Measurements from ENCODE around the gene FIBP.

The FIBP gene

GRCh38 chr11:65915821-65916251 lies 27.6 kb upstream of the FIBP start:
- Histone ChIP-seq H4K20me1 (peaks cover 37% of the 10 kb centered on the region; the same call in 1 of the 2 replicates), H3K4me3 (peak overlapping the region; percentile 35; the same call in 1 of the 2 replicates), H3K9ac (peak overlapping the region; percentile 42; the same call in 1 of the 2 replicates), H3K36me3 (peaks cover 7% of the 10 kb centered on the region; the same call in 1 of the 2 replicates), H3K27me3 (no peaks in the 10 kb centered on the region), H3K27ac (peak overlapping the region; percentile 16), H3K4me1 (peaks cover 72% of the 10 kb centered on the region), H3K4me2 (peak overlapping the region; percentile 96), H3K9me3 (no peaks in the 10 kb centered on the region)
- no peak for TF ChIP-seq Cebpa-rat (IDR thresholded peaks at IDR 0.05)

- Histone ChIP-seq H3K9ac (peak overlapping the region; percentile 42; the same call in 1 of the 2 replicates), H3K27ac (peak overlapping the region; percentile 16), H3K4me3 (0 out of 2 replicates have a peak overlapping the region, but pooled peaks have one; percentile 35), H3K9me3 (no peaks in the 10 kb centered on the region), H4K20me1 (peaks cover 34% of the 10 kb centered on the region; the same call in 1 of the 2 replicates), H3K4me1 (peaks cover 67% of the 10 kb centered on the region), H3K4me2 (peak overlapping the region; percentile 96), H3K27me3 (no peaks in the 10 kb centered on the region), H3K36me3 (peaks cover 6% of the 10 kb centered on the region; the same call in 1 of the 2 replicates)
- no peak for TF ChIP-seq Cebpa-rat (IDR thresholded peaks at IDR 0.05)
These were observed 27.0 kb upstream of the FIBP start for GRCh38 chr11:65915101-65915820.

GRCh38 chr11:65912845-65913244 lies 24.6 kb upstream of the FIBP start:
- no peaks in the 10 kb centered on the region for H3K27me3 ChIP-seq
- TF ChIP-seq Cebpa-rat (IDR thresholded peaks at IDR 0.05), result no peak
- H3K4me3 ChIP-seq, result no peak overlapping the region
- peaks cover 6% of the 10 kb centered on the region; the same call in 1 of the 2 replicates for H3K36me3 ChIP-seq
- H4K20me1 ChIP-seq, result peaks cover 29% of the 10 kb centered on the region; the same call in 1 of the 2 replicates
- H3K9me3 ChIP-seq, result no peaks in the 10 kb centered on the region
- peaks cover 71% of the 10 kb centered on the region for H3K4me1 ChIP-seq
- no peak overlapping the region for H3K9ac ChIP-seq
- H3K4me2 ChIP-seq, result no peak overlapping the region
- no peak overlapping the region for H3K27ac ChIP-seq

- no peaks in the 10 kb centered on the region for H3K36me3 ChIP-seq
- peaks cover 62% of the 10 kb centered on the region for H3K4me1 ChIP-seq
- peaks cover 20% of the 10 kb centered on the region; the same call in 1 of the 2 replicates for H4K20me1 ChIP-seq
- no peaks in the 10 kb centered on the region for H3K27me3 ChIP-seq
- 0 out of 2 replicates have a peak overlapping the region, but pooled peaks have one; percentile 27 for H3K27ac ChIP-seq
- TF ChIP-seq Cebpa-rat (IDR thresholded peaks at IDR 0.05), result no peak
- no peak overlapping the region for H3K4me3 ChIP-seq
- H3K9me3 ChIP-seq, result no peaks in the 10 kb centered on the region
- no peak overlapping the region for H3K9ac ChIP-seq
- H3K4me2 ChIP-seq, result peak overlapping the region; percentile 66
These were observed 23.7 kb upstream of the FIBP start for GRCh38 chr11:65911682-65912568.

- H3K4me1 ChIP-seq, result peaks cover 40% of the 10 kb centered on the region
- H3K27me3 ChIP-seq, result no peaks in the 10 kb centered on the region
- H4K20me1 ChIP-seq, result no peaks in the 10 kb centered on the region
- H3K4me3 ChIP-seq, result no peak overlapping the region
- H3K9ac ChIP-seq, result no peak overlapping the region
- no peaks in the 10 kb centered on the region for H3K36me3 ChIP-seq
- no peak overlapping the region for H3K4me2 ChIP-seq
- no peak for TF ChIP-seq Cebpa-rat (IDR thresholded peaks at IDR 0.05)
- no peaks in the 10 kb centered on the region for H3K9me3 ChIP-seq
- no peak overlapping the region for H3K27ac ChIP-seq
These were observed 19.6 kb upstream of the FIBP start for GRCh38 chr11:65907878-65908277.

- no peak for TF ChIP-seq Cebpa-rat (IDR thresholded peaks at IDR 0.05)
- Histone ChIP-seq H3K27ac (no peak overlapping the region), H3K9me3 (no peaks in the 10 kb centered on the region), H3K4me2 (no peak overlapping the region), H4K20me1 (no peaks in the 10 kb centered on the region), H3K9ac (no peak overlapping the region), H3K27me3 (peaks cover 7% of the 10 kb centered on the region), H3K4me1 (peaks cover 33% of the 10 kb centered on the region), H3K4me3 (no peak overlapping the region), H3K36me3 (no peaks in the 10 kb centered on the region)
These were observed 18.3 kb upstream of the FIBP start for GRCh38 chr11:65906602-65907001.

GRCh38 chr11:65903715-65904114 lies 15.4 kb upstream of the FIBP start:
- no peak overlapping the region for H3K27ac ChIP-seq

GRCh38 chr11:65903068-65903481 lies 14.8 kb upstream of the FIBP start:
- no peaks in the 10 kb centered on the region for H3K36me3 ChIP-seq
- H3K4me1 ChIP-seq, result peaks cover 42% of the 10 kb centered on the region
- H3K9me3 ChIP-seq, result no peaks in the 10 kb centered on the region
- no peak overlapping the region for H3K4me3 ChIP-seq
- H3K27me3 ChIP-seq, result peaks cover 42% of the 10 kb centered on the region
- peak overlapping the region; percentile 43; the same call in 1 of the 2 replicates for H3K27ac ChIP-seq
- TF ChIP-seq Cebpa-rat (IDR thresholded peaks at IDR 0.05), result no peak
- no peaks in the 10 kb centered on the region for H4K20me1 ChIP-seq
- H3K4me2 ChIP-seq, result peak overlapping the region; percentile 72
- H3K9ac ChIP-seq, result 0 out of 2 replicates have a peak overlapping the region, but pooled peaks have one; percentile 5

More at GRCh38 chr11:65903715-65904114, 15.4 kb upstream of the FIBP start:
- Histone ChIP-seq H3K4me3 (no peak overlapping the region), H3K4me2 (peak overlapping the region; percentile 72; the same call in 1 of the 2 replicates), H3K27me3 (peaks cover 36% of the 10 kb centered on the region), H3K9ac (no peak overlapping the region), H3K36me3 (no peaks in the 10 kb centered on the region), H4K20me1 (no peaks in the 10 kb centered on the region), H3K9me3 (no peaks in the 10 kb centered on the region), H3K4me1 (peaks cover 39% of the 10 kb centered on the region)
- TF ChIP-seq Cebpa-rat (IDR thresholded peaks at IDR 0.05), result no peak

GRCh38 chr11:65900899-65901180 lies 12.6 kb upstream of the FIBP start:
- Histone ChIP-seq H3K9me3 (no peaks in the 10 kb centered on the region), H3K4me2 (peak overlapping the region; percentile 95), H3K27ac (no peak overlapping the region), H3K4me3 (peak overlapping the region; percentile 73; the same call in 1 of the 2 replicates), H4K20me1 (no peaks in the 10 kb centered on the region), H3K36me3 (no peaks in the 10 kb centered on the region), H3K4me1 (peaks cover 42% of the 10 kb centered on the region), H3K27me3 (peaks cover 61% of the 10 kb centered on the region), H3K9ac (no peak overlapping the region)
- no peak for TF ChIP-seq Cebpa-rat (IDR thresholded peaks at IDR 0.05)

All from BLaER1 (cell line).